ENCODE results near the gene CCSER1. TPM values are rescaled to one million over a fixed set of nuclear protein-coding genes. Genes with fewer than 3 reads are reported as not detected.

Gene CCSER1
- total RNA-seq, 3 donors from 2014 or later (not counting 1 experiment from before 2014, with no cell fraction given): 0.87 to 1.1 (median 1.1) TPM

DNA sequence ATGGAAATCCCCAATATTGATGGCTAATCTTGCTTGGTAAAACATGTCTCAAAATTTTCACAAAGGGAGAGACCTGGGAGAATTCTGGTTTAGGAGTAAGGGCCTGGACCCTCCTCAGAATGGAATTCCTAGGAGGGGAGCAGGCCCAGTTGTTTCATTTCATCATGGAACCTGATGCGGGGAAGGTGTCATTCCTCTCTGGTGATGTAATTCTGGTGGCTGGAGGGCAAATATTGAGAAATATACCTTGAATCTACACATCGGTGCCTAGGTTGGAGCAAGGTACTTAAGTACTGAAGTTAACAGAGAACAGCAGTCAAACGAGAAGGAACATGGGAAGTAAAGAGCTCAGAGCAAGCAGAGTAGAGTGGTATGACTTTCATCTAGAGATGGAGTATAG is 23.2 kb upstream of the CCSER1 start:
- H3K36me3 ChIP-seq (ENCODE audit: control insufficient read depth, insufficient read depth, low read length): no peaks in the 10 kb centered on the region
- no peak overlapping the region for H3K27ac ChIP-seq (ENCODE audit: low read length)
- H3K27ac Mint-ChIP-seq: no peak overlapping the region
- ATAC-seq: no peak
- H3K4me1 Mint-ChIP-seq: no peaks in the 10 kb centered on the region
- TF ChIP-seq, protein P1, sequence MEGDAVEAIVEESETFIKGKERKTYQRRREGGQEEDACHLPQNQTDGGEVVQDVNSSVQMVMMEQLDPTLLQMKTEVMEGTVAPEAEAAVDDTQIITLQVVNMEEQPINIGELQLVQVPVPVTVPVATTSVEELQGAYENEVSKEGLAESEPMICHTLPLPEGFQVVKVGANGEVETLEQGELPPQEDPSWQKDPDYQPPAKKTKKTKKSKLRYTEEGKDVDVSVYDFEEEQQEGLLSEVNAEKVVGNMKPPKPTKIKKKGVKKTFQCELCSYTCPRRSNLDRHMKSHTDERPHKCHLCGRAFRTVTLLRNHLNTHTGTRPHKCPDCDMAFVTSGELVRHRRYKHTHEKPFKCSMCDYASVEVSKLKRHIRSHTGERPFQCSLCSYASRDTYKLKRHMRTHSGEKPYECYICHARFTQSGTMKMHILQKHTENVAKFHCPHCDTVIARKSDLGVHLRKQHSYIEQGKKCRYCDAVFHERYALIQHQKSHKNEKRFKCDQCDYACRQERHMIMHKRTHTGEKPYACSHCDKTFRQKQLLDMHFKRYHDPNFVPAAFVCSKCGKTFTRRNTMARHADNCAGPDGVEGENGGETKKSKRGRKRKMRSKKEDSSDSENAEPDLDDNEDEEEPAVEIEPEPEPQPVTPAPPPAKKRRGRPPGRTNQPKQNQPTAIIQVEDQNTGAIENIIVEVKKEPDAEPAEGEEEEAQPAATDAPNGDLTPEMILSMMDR (IDR thresholded peaks at IDR 0.05): no peak
- peaks cover 2 to 4% of the 10 kb centered on the region in 2 donors for H3K9me3 Mint-ChIP-seq
- no peak overlapping the region for H3K4me3 Mint-ChIP-seq
- no peaks in the 10 kb centered on the region for H3K9me3 ChIP-seq (ENCODE audit: control insufficient read depth, insufficient read depth, low read length)
- WGBS (ENCODE audit: insufficient coverage): 90% methylated on average over 3 of the region's 3 CpGs
- no peak overlapping the region for H3K4me3 ChIP-seq (ENCODE audit: low read length)
- intact Hi-C loops (cut with micrococcal nuclease): no loop called here
- no peak for DNase-seq
- H3K36me3 Mint-ChIP-seq: no peaks in the 10 kb centered on the region
- H3K4me1 ChIP-seq (ENCODE audit: control insufficient read depth, insufficient read depth, low read length): no peaks in the 10 kb centered on the region
- no peaks in the 10 kb centered on the region for H3K27me3 Mint-ChIP-seq (ENCODE audit: low read depth in 2 of 2)
- H3K27me3 ChIP-seq (ENCODE audit: control insufficient read depth, insufficient read depth, low read length): no peaks in the 10 kb centered on the region

- DNase-seq (no peak), ATAC-seq (no peak)
- Mint-ChIP-seq H3K27ac (no peak overlapping the region), H3K9me3 (peaks cover 0 to 2% of the 10 kb centered on the region in 2 donors), H3K36me3 (no peaks in the 10 kb centered on the region), H3K4me1 (no peaks in the 10 kb centered on the region), H3K27me3 (ENCODE audit: low read depth in 2 of 2) (no peaks in the 10 kb centered on the region), H3K4me3 (no peak overlapping the region)
- Histone ChIP-seq H3K36me3 (ENCODE audit: control insufficient read depth, insufficient read depth, low read length) (no peaks in the 10 kb centered on the region), H3K4me3 (ENCODE audit: low read length) (no peak overlapping the region), H3K27ac (ENCODE audit: low read length) (no peak overlapping the region), H3K9me3 (ENCODE audit: control insufficient read depth, insufficient read depth, low read length) (no peaks in the 10 kb centered on the region), H3K4me1 (ENCODE audit: control insufficient read depth, insufficient read depth, low read length) (no peaks in the 10 kb centered on the region), H3K27me3 (ENCODE audit: control insufficient read depth, insufficient read depth, low read length) (no peaks in the 10 kb centered on the region)
- 75% methylated on average over 2 of the region's 2 CpGs for WGBS (ENCODE audit: insufficient coverage)
- TF ChIP-seq, protein P1 (IDR thresholded peaks at IDR 0.05): no peak
- intact Hi-C loops (cut with micrococcal nuclease): no loop called here
These were observed 21.9 kb upstream of the CCSER1 start for GRCh38 chr4:90105274-90105673.

DNA sequence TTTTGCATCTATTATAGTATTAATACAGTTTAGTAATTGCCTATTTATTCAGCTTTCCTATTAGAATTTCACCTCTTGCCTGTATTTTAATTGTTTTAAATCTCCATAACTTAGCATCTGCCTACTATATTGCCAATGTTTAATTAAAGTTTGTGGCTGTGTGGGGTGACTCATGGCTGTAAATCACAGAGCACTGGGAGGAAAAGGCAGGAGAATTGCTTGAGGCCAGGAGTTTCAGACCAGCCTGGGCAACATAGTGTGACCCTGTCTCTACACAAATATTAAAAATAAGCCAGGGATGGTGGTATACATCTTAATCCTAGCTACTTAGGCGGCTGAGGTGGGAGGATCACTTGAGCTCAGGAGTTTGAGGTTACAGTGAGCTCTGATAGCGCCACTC is 14.5 kb upstream of the CCSER1 start:
- H3K27me3 Mint-ChIP-seq (ENCODE audit: low read depth in 2 of 2): no peaks in the 10 kb centered on the region
- TF ChIP-seq, protein P1 (IDR thresholded peaks at IDR 0.05): no peak
- ATAC-seq (no peak), DNase-seq (no peak)
- no peaks in the 10 kb centered on the region for H3K36me3 Mint-ChIP-seq
- Histone ChIP-seq H3K4me3 (ENCODE audit: low read length) (no peak overlapping the region), H3K27me3 (ENCODE audit: control insufficient read depth, insufficient read depth, low read length) (no peaks in the 10 kb centered on the region), H3K9me3 (ENCODE audit: control insufficient read depth, insufficient read depth, low read length) (no peaks in the 10 kb centered on the region), H3K27ac (ENCODE audit: low read length) (no peak overlapping the region), H3K36me3 (ENCODE audit: control insufficient read depth, insufficient read depth, low read length) (no peaks in the 10 kb centered on the region), H3K4me1 (ENCODE audit: control insufficient read depth, insufficient read depth, low read length) (no peaks in the 10 kb centered on the region)
- H3K27ac Mint-ChIP-seq: no peak overlapping the region
- no peaks in the 10 kb centered on the region for H3K4me1 Mint-ChIP-seq
- no peak overlapping the region for H3K4me3 Mint-ChIP-seq
- WGBS (ENCODE audit: insufficient coverage): no CpG with 5 or more reads among the region's 2 CpGs
- peaks cover 3 to 5% of the 10 kb centered on the region in 2 donors for H3K9me3 Mint-ChIP-seq
- intact Hi-C loops (cut with micrococcal nuclease): no loop called here

GRCh38 chr4:90113881-90114457 is 13.2 kb upstream of the CCSER1 start:
- Histone ChIP-seq H3K27ac (ENCODE audit: low read length) (no peak overlapping the region), H3K36me3 (ENCODE audit: control insufficient read depth, insufficient read depth, low read length) (no peaks in the 10 kb centered on the region), H3K9me3 (ENCODE audit: control insufficient read depth, insufficient read depth, low read length) (no peaks in the 10 kb centered on the region), H3K4me3 (ENCODE audit: low read length) (no peak overlapping the region), H3K4me1 (ENCODE audit: control insufficient read depth, insufficient read depth, low read length) (no peaks in the 10 kb centered on the region), H3K27me3 (ENCODE audit: control insufficient read depth, insufficient read depth, low read length) (no peaks in the 10 kb centered on the region)
- Mint-ChIP-seq H3K36me3 (no peaks in the 10 kb centered on the region), H3K9me3 (peaks cover 3 to 5% of the 10 kb centered on the region in 2 donors), H3K27ac (no peak overlapping the region), H3K4me1 (no peaks in the 10 kb centered on the region), H3K27me3 (ENCODE audit: low read depth in 2 of 2) (no peaks in the 10 kb centered on the region), H3K4me3 (no peak overlapping the region)
- no CpG with 5 or more reads among the region's 2 CpGs for WGBS (ENCODE audit: insufficient coverage)
- intact Hi-C loops (cut with micrococcal nuclease): no loop called here
- DNase-seq (no peak), ATAC-seq (no peak)
- TF ChIP-seq, protein P1 (IDR thresholded peaks at IDR 0.05): no peak
